Activated T-helper 2 cell treated with anti-CD3 and anti-CD28 coated beads, Interferon-gamma antibody, Interleukin-2, Interleukin-4, amounts not matched to agents 10 μg/mL and 5 μg/mL and 100 μg/mL, durations not matched to agents 14 hours and 24 hours and 36 hours (primary cell): ENCODE measurements around the gene SLC15A1. TPM values are rescaled to one million over a fixed set of nuclear protein-coding genes. Genes with fewer than 3 reads are reported as not detected.

Experiments
- DNase-seq: peaks from one replicate; pipeline ENCODE4 v3.0.0; 2021; ENCODE audit warnings: low spot score
- H3K27ac Mint-ChIP-seq: one replicate; pipeline ENCODE4 v1.8.0; 2021; ENCODE audit warnings: mixed read lengths
- H3K27me3 Mint-ChIP-seq: one replicate; pipeline ENCODE4 v1.8.0; 2021; ENCODE audit warnings: low read depth, mixed read lengths
- H3K36me3 Mint-ChIP-seq: one replicate; pipeline ENCODE4 v1.8.0; 2021; ENCODE audit warnings: low read depth, mixed read lengths
- H3K4me1 Mint-ChIP-seq: one replicate; pipeline ENCODE4 v1.8.0; 2021; ENCODE audit warnings: low read depth, mixed read lengths
- H3K4me3 Mint-ChIP-seq: one replicate; pipeline ENCODE4 v1.8.0; 2021; ENCODE audit warnings: low read depth, mild to moderate bottlenecking, moderate library complexity, mixed read lengths
- H3K9me3 Mint-ChIP-seq: one replicate; pipeline ENCODE4 v1.8.0; 2021; ENCODE audit warnings: mixed read lengths
- intact Hi-C: fragments of 100-400 bp; cut with micrococcal nuclease; formaldehyde crosslinking; loops from one replicate; pipeline ENCODE4 v1.15.1; 2023
- total RNA-seq: library from RNA; stranded (reverse); gene quantifications from 2 replicates; pipeline ENCODE4 v1.2.3, GENCODE V29; 2022

The SLC15A1 gene
- total RNA-seq, 1 donor from 2014 or later = not detected

GRCh38 chr13:98731925-98732324 is 20.5 kb downstream of the SLC15A1 start:
- Mint-ChIP-seq H3K4me3 (no peak overlapping the region), H3K27ac (no peak overlapping the region), H3K27me3 (no peaks in the 10 kb centered on the region), H3K36me3 (no peaks in the 10 kb centered on the region), H3K4me1 (no peaks in the 10 kb centered on the region), H3K9me3 (no peaks in the 10 kb centered on the region)
- DNase-seq = no peak
- intact Hi-C loops = no loop called here

DNA sequence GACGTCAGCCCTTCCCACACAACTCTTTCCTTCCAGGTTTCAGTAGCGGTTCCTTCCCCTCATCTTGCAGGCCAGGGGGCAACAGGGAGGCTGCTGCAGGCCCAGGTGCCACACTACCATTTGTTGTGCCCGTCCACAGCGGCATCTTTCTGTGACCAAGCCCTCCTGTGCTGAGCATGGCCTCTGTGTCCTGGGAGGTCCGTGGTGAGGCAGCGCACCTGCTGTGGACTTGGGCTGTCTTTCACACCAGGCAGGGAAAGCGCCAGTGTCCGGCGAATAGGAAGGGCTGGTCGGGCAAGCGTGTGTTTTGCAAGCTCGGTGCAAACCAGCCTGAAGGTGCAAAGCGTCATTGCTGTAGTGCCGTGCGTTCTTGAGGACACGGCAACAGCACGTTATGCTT is 21.4 kb downstream of the SLC15A1 start:
- no peaks in the 10 kb centered on the region for H3K36me3 Mint-ChIP-seq
- no peak overlapping the region for H3K27ac Mint-ChIP-seq
- peaks cover under 1% of the 10 kb centered on the region for H3K27me3 Mint-ChIP-seq
- H3K9me3 Mint-ChIP-seq = no peaks in the 10 kb centered on the region
- DNase-seq = no peak
- H3K4me3 Mint-ChIP-seq = no peak overlapping the region
- H3K4me1 Mint-ChIP-seq = no peaks in the 10 kb centered on the region
- intact Hi-C loops = no loop called here

DNA sequence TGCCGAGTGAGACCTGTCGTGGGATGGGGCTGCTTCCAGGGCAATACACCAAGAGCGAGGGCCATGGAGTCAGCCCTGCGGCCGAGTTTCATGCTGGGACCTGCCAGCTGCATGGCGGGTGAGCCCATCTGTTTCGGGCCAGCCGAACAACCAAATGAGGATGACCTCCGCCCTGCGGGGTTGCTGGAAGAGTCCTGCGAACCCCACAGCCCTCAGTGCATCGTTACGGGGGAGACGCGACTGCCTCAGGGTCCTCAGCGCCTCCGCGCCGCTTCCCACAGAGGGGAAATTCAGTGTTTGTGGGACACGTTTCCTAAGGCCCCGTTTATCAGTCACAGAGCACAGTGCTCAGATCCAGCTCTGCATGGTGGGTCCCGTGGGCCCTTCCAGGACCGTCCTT is 22.0 kb downstream of the SLC15A1 start:
- DNase-seq = no peak
- intact Hi-C loops = no loop called here
- Mint-ChIP-seq H3K27me3 (peaks cover 2% of the 10 kb centered on the region), H3K4me3 (no peak overlapping the region), H3K4me1 (no peaks in the 10 kb centered on the region), H3K36me3 (no peaks in the 10 kb centered on the region), H3K27ac (no peak overlapping the region), H3K9me3 (no peaks in the 10 kb centered on the region)

DNA sequence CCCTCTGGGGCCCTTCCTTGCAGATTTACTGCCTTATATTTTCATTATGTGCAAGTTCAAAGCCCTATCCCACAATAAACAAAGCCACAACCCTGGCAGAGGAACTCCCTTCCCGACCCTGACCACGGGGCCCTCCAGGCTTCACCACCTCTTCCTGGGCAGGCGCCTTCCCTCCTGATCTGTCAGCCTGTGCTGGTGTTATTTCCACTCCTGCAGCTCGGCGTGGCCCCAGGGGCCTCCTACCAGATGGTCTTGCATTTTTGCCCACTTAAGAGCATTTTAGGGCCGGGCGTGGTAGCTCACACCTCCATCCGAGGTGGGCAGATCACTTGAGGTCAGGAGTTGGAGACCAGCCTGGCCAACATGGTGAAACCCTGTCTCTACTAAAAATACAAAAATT is 22.8 kb downstream of the SLC15A1 start:
- Mint-ChIP-seq H3K27me3 (peaks cover 2% of the 10 kb centered on the region), H3K36me3 (no peaks in the 10 kb centered on the region), H3K4me1 (no peaks in the 10 kb centered on the region), H3K4me3 (no peak overlapping the region), H3K9me3 (no peaks in the 10 kb centered on the region), H3K27ac (no peak overlapping the region)
- intact Hi-C loops = no loop called here
- DNase-seq = no peak

- H3K27me3 Mint-ChIP-seq = peaks cover 4% of the 10 kb centered on the region
- H3K9me3 Mint-ChIP-seq = no peaks in the 10 kb centered on the region
- intact Hi-C loops = no loop called here
- DNase-seq = no peak
- no peaks in the 10 kb centered on the region for H3K36me3 Mint-ChIP-seq
- no peaks in the 10 kb centered on the region for H3K4me1 Mint-ChIP-seq
- H3K27ac Mint-ChIP-seq = no peak overlapping the region
- no peak overlapping the region for H3K4me3 Mint-ChIP-seq
Measured at GRCh38 chr13:98722958-98723357, 29.5 kb downstream of the SLC15A1 start.

- peaks cover 4% of the 10 kb centered on the region for H3K27me3 Mint-ChIP-seq
- H3K9me3 Mint-ChIP-seq = no peaks in the 10 kb centered on the region
- DNase-seq = no peak
- H3K4me3 Mint-ChIP-seq = no peak overlapping the region
- intact Hi-C loops = no loop called here
- no peak overlapping the region for H3K27ac Mint-ChIP-seq
- no peaks in the 10 kb centered on the region for H3K36me3 Mint-ChIP-seq
- H3K4me1 Mint-ChIP-seq = no peaks in the 10 kb centered on the region
Measured at GRCh38 chr13:98721825-98722510, 30.5 kb downstream of the SLC15A1 start.

DNA sequence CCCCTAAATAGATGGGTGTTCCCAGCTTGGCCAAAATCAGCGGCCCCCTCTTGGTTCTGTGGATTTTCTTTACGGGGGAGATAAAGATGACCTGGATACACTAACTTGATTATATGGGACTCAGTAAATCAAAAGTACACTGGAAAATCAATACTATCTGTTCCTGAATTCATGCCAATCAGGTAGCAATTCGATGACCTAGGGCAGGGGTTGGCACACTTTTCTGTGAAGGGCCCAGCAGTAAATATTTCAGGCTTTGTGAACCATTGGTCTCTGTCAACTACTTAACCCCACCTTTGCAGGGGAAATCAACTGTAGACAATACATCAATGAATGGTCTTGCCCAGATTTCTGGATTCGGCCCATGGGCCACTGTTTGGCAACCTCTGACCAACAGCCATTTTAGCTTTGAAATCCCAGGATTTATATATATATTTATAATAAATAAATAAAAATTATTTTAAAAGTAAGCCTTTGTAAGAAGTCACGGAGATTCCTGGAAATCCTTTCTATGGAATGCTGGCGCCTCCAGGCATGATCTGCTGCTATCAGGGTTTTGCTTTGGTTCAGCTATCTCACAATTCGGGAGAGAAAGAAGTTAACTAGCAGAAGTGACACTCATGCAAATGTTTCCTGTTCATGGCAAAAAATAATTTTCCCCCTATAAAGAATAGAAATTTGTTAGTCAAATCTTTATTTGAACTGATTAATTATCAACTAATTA is 32.8 kb downstream of the SLC15A1 start:
- H3K27me3 Mint-ChIP-seq = peaks cover 2% of the 10 kb centered on the region
- intact Hi-C loops = no loop called here
- H3K9me3 Mint-ChIP-seq = no peaks in the 10 kb centered on the region
- H3K4me1 Mint-ChIP-seq = no peaks in the 10 kb centered on the region
- no peak for DNase-seq
- no peaks in the 10 kb centered on the region for H3K36me3 Mint-ChIP-seq
- H3K4me3 Mint-ChIP-seq = no peak overlapping the region
- H3K27ac Mint-ChIP-seq = no peak overlapping the region

GRCh38 chr13:98717891-98718290 is 34.6 kb downstream of the SLC15A1 start:
- H3K4me1 Mint-ChIP-seq = no peaks in the 10 kb centered on the region
- no peaks in the 10 kb centered on the region for H3K9me3 Mint-ChIP-seq
- H3K27me3 Mint-ChIP-seq = peaks cover 4% of the 10 kb centered on the region
- no peaks in the 10 kb centered on the region for H3K36me3 Mint-ChIP-seq
- no peak overlapping the region for H3K4me3 Mint-ChIP-seq
- intact Hi-C loops = no loop called here
- no peak for DNase-seq
- H3K27ac Mint-ChIP-seq = no peak overlapping the region

DNA sequence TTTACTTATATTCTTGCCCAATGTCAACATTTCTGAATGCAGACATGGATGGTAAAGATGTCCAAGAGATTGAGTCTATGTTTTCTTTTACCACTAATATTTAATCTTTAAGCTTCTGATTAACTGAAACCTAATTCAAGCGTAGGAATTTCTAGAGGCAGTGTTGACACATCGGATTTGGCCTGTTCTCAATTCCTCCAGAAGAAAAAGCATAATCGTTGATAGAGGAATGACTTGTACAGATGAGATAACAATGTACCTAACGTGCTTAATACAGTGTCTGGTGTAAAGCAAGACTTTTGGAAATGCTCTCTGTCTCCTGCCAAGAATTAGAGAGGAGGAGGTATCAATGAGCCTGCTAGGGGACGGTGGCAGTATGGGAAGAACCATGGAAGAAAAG is 35.2 kb downstream of the SLC15A1 start:
- Mint-ChIP-seq H3K27ac (no peak overlapping the region), H3K4me1 (no peaks in the 10 kb centered on the region)
- no peak for DNase-seq

GRCh38 chr13:98710521-98710920 is 42.0 kb downstream of the SLC15A1 start:
- H3K27ac Mint-ChIP-seq = no peak overlapping the region
- no peak overlapping the region for H3K4me3 Mint-ChIP-seq
- intact Hi-C loops = no loop called here
- no peak for DNase-seq
- H3K9me3 Mint-ChIP-seq = no peaks in the 10 kb centered on the region
- peaks cover 4% of the 10 kb centered on the region for H3K4me1 Mint-ChIP-seq
- H3K36me3 Mint-ChIP-seq = no peaks in the 10 kb centered on the region
- peaks cover 16% of the 10 kb centered on the region for H3K27me3 Mint-ChIP-seq

More for the DNA sequence above, 35.2 kb downstream of the SLC15A1 start:
- H3K27me3 Mint-ChIP-seq = peaks cover 7% of the 10 kb centered on the region
- H3K9me3 Mint-ChIP-seq = no peaks in the 10 kb centered on the region
- H3K36me3 Mint-ChIP-seq = no peaks in the 10 kb centered on the region
- H3K4me3 Mint-ChIP-seq = no peak overlapping the region
- intact Hi-C loops = no loop called here

DNA sequence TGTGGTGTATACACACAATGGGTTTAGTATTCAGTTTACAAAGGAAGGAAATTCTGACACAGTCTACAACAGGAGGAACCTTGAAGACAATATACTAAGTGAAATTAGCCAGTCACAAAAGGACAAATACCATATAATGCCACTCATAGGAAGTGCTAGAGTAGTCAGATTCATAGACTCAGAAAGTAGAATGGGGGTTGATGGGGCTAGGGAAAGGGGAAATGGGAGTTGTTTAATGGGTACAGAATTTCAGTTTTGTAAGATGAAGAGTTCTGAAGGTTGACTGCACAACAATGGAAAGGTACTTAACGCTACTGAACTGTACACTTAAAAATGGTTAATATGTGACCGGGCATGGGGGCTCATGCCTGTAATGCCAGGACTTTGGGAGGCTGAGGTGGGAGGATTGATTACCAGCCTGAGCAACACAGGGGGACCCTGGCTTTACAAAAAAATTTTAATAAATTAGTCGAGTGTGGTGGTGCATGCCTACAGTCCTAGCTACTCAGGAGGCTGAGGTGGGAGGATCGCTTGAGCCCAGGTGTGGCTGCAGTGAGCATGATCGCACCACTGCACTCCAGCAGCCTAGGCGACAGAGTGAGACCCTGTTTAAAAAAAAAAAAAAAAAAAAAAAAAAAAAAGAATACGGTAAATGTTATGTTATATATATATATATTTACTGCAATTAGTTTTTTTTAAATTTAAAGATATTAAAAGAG is 45.0 kb downstream of the SLC15A1 start:
- Mint-ChIP-seq H3K36me3 (no peaks in the 10 kb centered on the region), H3K27ac (no peak overlapping the region), H3K27me3 (peaks cover 13% of the 10 kb centered on the region), H3K4me3 (no peak overlapping the region), H3K9me3 (no peaks in the 10 kb centered on the region), H3K4me1 (peaks cover 4% of the 10 kb centered on the region)
- intact Hi-C loops = no loop called here
- DNase-seq = no peak

- Mint-ChIP-seq H3K36me3 (no peaks in the 10 kb centered on the region), H3K4me1 (peaks cover 4% of the 10 kb centered on the region), H3K4me3 (no peak overlapping the region), H3K9me3 (no peaks in the 10 kb centered on the region), H3K27me3 (peaks cover 8% of the 10 kb centered on the region), H3K27ac (no peak overlapping the region)
- intact Hi-C loops = no loop called here
- no peak for DNase-seq
Measured at GRCh38 chr13:98706446-98707110, 45.9 kb downstream of the SLC15A1 start.

- Mint-ChIP-seq H3K9me3 (no peaks in the 10 kb centered on the region), H3K27me3 (peaks cover 9% of the 10 kb centered on the region), H3K27ac (no peak overlapping the region), H3K4me3 (no peak overlapping the region), H3K36me3 (no peaks in the 10 kb centered on the region), H3K4me1 (no peaks in the 10 kb centered on the region)
- intact Hi-C loops = no loop called here
- DNase-seq = no peak
Measured at GRCh38 chr13:98697791-98698190, 54.7 kb downstream of the SLC15A1 start.
